ENCODE results near the gene NBPF9. TPM values are rescaled to one million over a fixed set of nuclear protein-coding genes. Genes with fewer than 3 reads are reported as not detected.
"Not testable (repeated sequence)": the region's sequence is repeated elsewhere in the genome, so short reads cannot be mapped to it uniquely, and the experiment has no call there.

Gene NBPF9
- total RNA-seq, 2 donors from 2014 or later = 2.7 to 5.6 TPM

- H3K4me1 ChIP-seq; H3K27me3 ChIP-seq; H3K4me3 ChIP-seq; H3K9me3 ChIP-seq; DNase-seq (ENCODE audit: low spot score); H3K27ac ChIP-seq; H3K36me3 ChIP-seq: not testable (repeated sequence)
- TF ChIP-seq CTCF (IDR thresholded peaks at IDR 0.05) = peak in 1 of 2 donors; percentile 16
Observed at GRCh38 chr1:149075505-149076127, 27.7 kb downstream of the NBPF9 start.

GRCh38 chr1:149064611-149065010 is 38.7 kb downstream of the NBPF9 start:
- DNase-seq (ENCODE audit: low spot score) = not testable (repeated sequence)

GRCh38 chr1:149043056-149043455 is 60.3 kb downstream of the NBPF9 start:
- not testable (repeated sequence) for H3K9me3 ChIP-seq; H3K27me3 ChIP-seq; H3K36me3 ChIP-seq; DNase-seq (ENCODE audit: low spot score); H3K4me1 ChIP-seq; H3K4me3 ChIP-seq; H3K27ac ChIP-seq

More at GRCh38 chr1:149064611-149065010, 38.7 kb downstream of the NBPF9 start:
- H3K4me1 ChIP-seq, H3K4me3 ChIP-seq, H3K9me3 ChIP-seq, H3K36me3 ChIP-seq, H3K27ac ChIP-seq, H3K27me3 ChIP-seq: not testable (repeated sequence)

- not testable (repeated sequence) for H3K36me3 ChIP-seq; DNase-seq (ENCODE audit: low spot score); H3K27ac ChIP-seq; H3K27me3 ChIP-seq; H3K9me3 ChIP-seq; H3K4me3 ChIP-seq; H3K4me1 ChIP-seq
Observed at GRCh38 chr1:149033916-149034315, 69.4 kb downstream of the NBPF9 start.

GRCh38 chr1:149024327-149024726 is 79.0 kb downstream of the NBPF9 start:
- H3K27me3 ChIP-seq; H3K4me1 ChIP-seq; H3K4me3 ChIP-seq; H3K9me3 ChIP-seq; DNase-seq (ENCODE audit: low spot score); H3K36me3 ChIP-seq; H3K27ac ChIP-seq: not testable (repeated sequence)

- not testable (repeated sequence) for DNase-seq (ENCODE audit: low spot score); H3K27ac ChIP-seq; H3K9me3 ChIP-seq; H3K4me1 ChIP-seq; H3K4me3 ChIP-seq; H3K27me3 ChIP-seq; H3K36me3 ChIP-seq
Observed at GRCh38 chr1:149018577-149018976, 84.8 kb downstream of the NBPF9 start.

GRCh38 chr1:149016626-149017025 is 86.7 kb downstream of the NBPF9 start:
- H3K27ac ChIP-seq; DNase-seq (ENCODE audit: low spot score); H3K4me1 ChIP-seq; H3K36me3 ChIP-seq; H3K9me3 ChIP-seq; H3K4me3 ChIP-seq; H3K27me3 ChIP-seq: not testable (repeated sequence)

- not testable (repeated sequence) for H3K4me3 ChIP-seq; H3K9me3 ChIP-seq; H3K27me3 ChIP-seq; H3K36me3 ChIP-seq; DNase-seq (ENCODE audit: low spot score); H3K4me1 ChIP-seq; H3K27ac ChIP-seq
Observed at GRCh38 chr1:149015522-149015921, 87.8 kb downstream of the NBPF9 start.

GRCh38 chr1:149013513-149013912 is 89.8 kb downstream of the NBPF9 start:
- H3K36me3 ChIP-seq; H3K27me3 ChIP-seq; DNase-seq (ENCODE audit: low spot score); H3K27ac ChIP-seq; H3K9me3 ChIP-seq; H3K4me1 ChIP-seq; H3K4me3 ChIP-seq: not testable (repeated sequence)

GRCh38 chr1:149012599-149012998 is 90.8 kb downstream of the NBPF9 start:
- not testable (repeated sequence) for H3K27me3 ChIP-seq; H3K27ac ChIP-seq; H3K9me3 ChIP-seq; H3K36me3 ChIP-seq; H3K4me3 ChIP-seq; DNase-seq (ENCODE audit: low spot score); H3K4me1 ChIP-seq

GRCh38 chr1:149009761-149010160 is 93.6 kb downstream of the NBPF9 start:
- H3K4me3 ChIP-seq; H3K4me1 ChIP-seq; H3K27ac ChIP-seq; H3K9me3 ChIP-seq; H3K27me3 ChIP-seq; DNase-seq (ENCODE audit: low spot score); H3K36me3 ChIP-seq: not testable (repeated sequence)

GRCh38 chr1:149008769-149009168 is 94.6 kb downstream of the NBPF9 start:
- H3K27ac ChIP-seq; DNase-seq (ENCODE audit: low spot score); H3K27me3 ChIP-seq; H3K9me3 ChIP-seq; H3K4me1 ChIP-seq; H3K36me3 ChIP-seq; H3K4me3 ChIP-seq: not testable (repeated sequence)

- H3K36me3 ChIP-seq; H3K4me3 ChIP-seq; H3K9me3 ChIP-seq; H3K4me1 ChIP-seq; H3K27me3 ChIP-seq; H3K27ac ChIP-seq; DNase-seq (ENCODE audit: low spot score): not testable (repeated sequence)
Observed at GRCh38 chr1:149008326-149008725, 95.0 kb downstream of the NBPF9 start.
